GM19455 (cell line): ENCODE measurements around the gene TPRG1.

Experiments used
- ATAC-seq: cut with Tn5 transposase; IDR thresholded peaks from one replicate; pipeline ENCODE4 v1.9.1; 2021; ENCODE audit not compliant: unreplicated experiment

The TPRG1 gene

GRCh38 chr3:189171707-189172106 is at the start of gene TPRG1:
TPRG1 (plus strand) TSS chr3:189171971; CDS start chr3:189207385, 35,414 bp downstream.
- no peak for ATAC-seq

- no peak for ATAC-seq
These were observed 49.7 kb upstream of the TPRG1 start for GRCh38 chr3:189122110-189122509.

GRCh38 chr3:189122526-189123205 is 49.1 kb upstream of the TPRG1 start:
- no peak for ATAC-seq

GRCh38 chr3:189123595-189124387 is 48.0 kb upstream of the TPRG1 start:
- ATAC-seq: no peak

GRCh38 chr3:189132231-189132671 is 39.5 kb upstream of the TPRG1 start:
- ATAC-seq: peak; percentile 66

- no peak for ATAC-seq
These were observed 38.9 kb upstream of the TPRG1 start for GRCh38 chr3:189132839-189133238.

GRCh38 chr3:189133768-189134167 is 38.0 kb upstream of the TPRG1 start:
- no peak for ATAC-seq

GRCh38 chr3:189137416-189137815 is 34.4 kb upstream of the TPRG1 start:
- no peak for ATAC-seq

GRCh38 chr3:189138901-189139610 is 32.7 kb upstream of the TPRG1 start:
- no peak for ATAC-seq

GRCh38 chr3:189139611-189139940 is 32.2 kb upstream of the TPRG1 start:
- no peak for ATAC-seq

GRCh38 chr3:189142527-189142926 is 29.2 kb upstream of the TPRG1 start:
- no peak for ATAC-seq

- ATAC-seq: no peak
These were observed 28.4 kb upstream of the TPRG1 start for GRCh38 chr3:189143321-189143720.

- ATAC-seq: no peak
These were observed 28.0 kb upstream of the TPRG1 start for GRCh38 chr3:189143771-189144170.

GRCh38 chr3:189144645-189145044 is 27.1 kb upstream of the TPRG1 start:
- no peak for ATAC-seq

- no peak for ATAC-seq
These were observed 24.9 kb upstream of the TPRG1 start for GRCh38 chr3:189146848-189147247.

GRCh38 chr3:189148081-189148507 is 23.7 kb upstream of the TPRG1 start:
- ATAC-seq: peak; percentile 83

- ATAC-seq: no peak
These were observed 22.6 kb upstream of the TPRG1 start for GRCh38 chr3:189149203-189149602.

- no peak for ATAC-seq
These were observed 14.4 kb upstream of the TPRG1 start for GRCh38 chr3:189157232-189158007.

GRCh38 chr3:189158034-189158433 is 13.7 kb upstream of the TPRG1 start:
- ATAC-seq: no peak

- no peak for ATAC-seq
These were observed 11.1 kb upstream of the TPRG1 start for GRCh38 chr3:189160519-189161309.
